HPDE6-E6E7 (cell line): ENCODE measurements around the gene ITGA1.

Experiments
- DNase-seq: peaks from one replicate; pipeline ENCODE4 v3.0.0; 2011; ENCODE audit warnings: missing footprints; ENCODE audit errors: extremely low spot score

Gene ITGA1

GRCh38 chr5:52995914-52996313 lies 208.2 kb downstream of the ITGA1 start:
- DNase-seq = no peak

- no peak for DNase-seq
Observed at GRCh38 chr5:52996979-52997378, 209.3 kb downstream of the ITGA1 start.

GRCh38 chr5:52997424-52997823 lies 209.7 kb downstream of the ITGA1 start:
- no peak for DNase-seq

DNA sequence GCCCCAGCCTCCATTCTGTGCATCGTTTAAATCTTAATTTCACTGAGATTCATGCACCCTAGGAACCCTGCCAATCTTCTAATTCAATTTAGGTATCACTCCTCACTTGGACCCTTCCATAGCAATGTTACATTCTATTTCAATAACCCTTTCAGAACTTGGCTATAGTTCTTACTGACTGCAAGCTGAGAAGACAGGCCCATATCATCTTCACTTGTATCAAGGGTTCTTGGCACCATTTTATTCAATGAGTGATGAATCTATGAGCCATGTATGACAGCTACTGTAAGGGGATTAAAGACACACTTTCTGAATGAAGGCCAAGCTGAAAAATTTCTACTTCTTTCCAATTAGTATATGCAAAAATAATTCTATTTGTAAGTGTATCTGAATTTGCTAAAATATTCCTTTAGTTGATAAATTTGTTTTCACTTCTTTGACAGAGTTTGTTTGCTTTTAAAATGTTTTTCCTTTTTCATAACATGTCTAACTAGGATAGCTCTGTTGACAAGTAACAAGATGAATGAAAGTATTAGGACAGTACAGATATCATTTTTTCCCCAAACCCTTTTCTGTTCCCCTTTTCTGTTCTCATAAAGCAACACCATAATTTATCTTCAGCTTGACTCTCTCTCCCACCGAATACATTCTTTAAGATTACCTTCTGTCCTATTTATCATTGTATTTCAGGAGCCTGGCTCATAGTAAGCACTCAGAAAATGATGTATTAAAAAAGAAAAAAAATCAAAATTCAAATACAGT lies 211.0 kb downstream of the ITGA1 start:
- no peak for DNase-seq

DNA sequence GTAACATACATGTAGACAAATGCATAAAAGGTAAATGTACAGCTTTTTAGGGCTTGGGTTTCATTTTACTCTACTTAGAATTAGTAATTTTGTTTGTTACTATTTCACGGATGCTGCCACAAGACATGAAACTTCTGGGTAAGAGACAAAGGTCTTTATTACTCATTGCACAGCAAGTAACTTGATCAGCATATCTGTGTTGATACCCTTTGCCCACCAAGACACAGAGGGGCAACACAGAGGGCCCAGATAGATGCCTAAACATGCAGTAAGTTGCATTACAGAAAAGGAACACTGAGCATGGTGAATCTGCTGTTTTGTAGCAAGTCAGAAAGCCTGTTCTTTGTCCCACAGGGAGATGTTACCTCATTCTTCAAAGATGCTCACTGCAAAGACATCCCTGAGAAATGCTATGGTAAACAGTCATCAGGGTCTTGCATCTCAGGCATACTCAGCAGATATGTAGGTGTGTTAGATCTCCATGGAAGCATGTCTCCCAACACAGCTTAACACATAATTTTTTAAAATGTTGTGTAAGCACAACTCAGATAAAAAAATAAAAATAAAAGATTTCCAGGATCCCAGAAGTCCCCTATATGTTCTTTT lies 211.7 kb downstream of the ITGA1 start:
- no peak for DNase-seq

GRCh38 chr5:53001541-53001940 lies 213.8 kb downstream of the ITGA1 start:
- no peak for DNase-seq

GRCh38 chr5:53002491-53002890 lies 214.8 kb downstream of the ITGA1 start:
- no peak for DNase-seq

DNA sequence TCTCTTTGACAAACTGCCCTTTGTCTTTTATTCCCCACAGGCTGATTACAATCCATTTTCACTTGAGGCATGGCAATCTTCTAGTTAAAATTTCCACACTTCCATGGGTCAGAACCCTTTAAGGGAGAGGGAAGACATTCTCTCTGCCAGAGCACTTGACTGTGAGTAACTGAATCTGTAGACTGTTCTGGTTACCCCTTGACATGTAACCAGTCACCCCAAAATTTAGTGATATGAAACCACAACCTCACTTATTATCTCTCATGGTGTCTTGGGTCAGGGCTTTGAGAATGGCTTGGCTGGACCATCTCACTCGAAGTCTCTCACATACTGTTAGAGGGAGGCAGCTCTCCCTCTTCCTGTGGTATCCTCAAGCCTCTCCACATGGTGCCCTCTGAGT lies 215.4 kb downstream of the ITGA1 start:
- DNase-seq = no peak

GRCh38 chr5:53006911-53007890 lies 219.5 kb downstream of the ITGA1 start:
- no peak for DNase-seq

DNA sequence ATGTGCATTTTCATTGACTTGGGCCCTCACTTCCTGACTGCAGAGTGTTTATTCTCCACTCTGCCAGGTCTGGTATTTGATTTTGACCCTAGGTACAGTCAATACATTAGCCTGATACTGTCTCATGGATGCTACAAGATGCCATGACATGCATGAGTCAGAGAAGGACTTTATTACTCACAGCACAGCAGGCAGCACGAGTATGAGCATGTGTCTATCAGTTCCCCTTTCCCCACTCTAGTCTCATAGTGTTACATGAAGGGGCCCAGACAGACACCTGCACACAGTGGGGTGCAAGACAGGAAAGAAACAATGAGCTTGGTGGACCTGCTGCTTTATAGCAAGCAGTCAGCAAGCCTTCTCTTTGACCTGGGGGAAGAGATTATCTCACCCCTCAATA lies 221.0 kb downstream of the ITGA1 start:
- peak; percentile 59 for DNase-seq
